ENCODE results near the gene TSKU.

The TSKU gene

DNA sequence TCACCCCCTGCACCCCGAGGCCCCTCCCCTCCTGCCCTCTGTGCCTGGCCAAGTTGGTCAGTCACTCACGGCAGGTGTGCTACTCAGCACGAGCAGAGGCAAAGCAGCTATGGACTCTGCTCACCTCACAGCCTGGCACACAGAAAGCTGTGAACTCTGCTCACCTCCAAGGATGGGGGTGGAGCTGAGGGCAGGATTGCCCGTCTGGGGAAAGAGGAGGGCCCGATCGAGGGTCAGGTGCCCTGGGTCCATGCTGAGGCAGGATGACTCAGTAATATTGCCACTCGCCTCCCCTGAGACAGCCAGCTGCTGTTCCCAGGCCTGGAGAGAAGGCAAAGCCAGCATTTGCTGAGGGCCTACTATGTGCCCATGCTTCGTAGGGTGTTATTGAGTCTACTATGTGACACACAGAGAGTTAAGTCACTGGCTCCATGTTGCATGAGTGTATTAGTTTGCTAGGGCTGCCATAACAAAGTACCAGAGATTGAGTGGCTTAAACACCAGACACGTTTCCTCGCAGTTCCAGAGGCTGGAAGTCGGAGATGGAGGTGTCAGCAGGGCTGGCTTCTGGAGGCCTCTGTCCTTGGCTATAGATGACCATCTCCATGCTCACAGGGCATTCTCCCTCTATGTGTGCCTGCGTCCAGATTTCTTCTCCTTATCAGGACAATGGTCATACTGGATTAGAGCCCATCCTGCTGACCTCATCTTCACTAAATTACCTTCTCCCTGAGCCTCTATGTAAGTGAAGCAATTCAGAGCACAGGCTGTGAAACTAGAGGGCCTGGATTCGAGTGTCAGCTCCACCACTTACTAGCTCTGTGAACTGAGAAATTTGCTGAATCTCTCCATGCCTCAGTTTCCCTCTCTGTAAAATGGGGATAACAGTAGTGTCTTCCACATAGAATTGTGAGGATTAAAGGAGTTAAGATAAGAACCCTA is 13.2 kb upstream of the TSKU start:
- TF ChIP-seq GATA1 (IDR thresholded peaks at IDR 0.05; ENCODE audit: low read depth, low read length) (no peak), POLR2A (IDR thresholded peaks at IDR 0.05; ENCODE audit: low read length) (no peak)
- peak; percentile 46 to 59 for DNase-seq

DNA sequence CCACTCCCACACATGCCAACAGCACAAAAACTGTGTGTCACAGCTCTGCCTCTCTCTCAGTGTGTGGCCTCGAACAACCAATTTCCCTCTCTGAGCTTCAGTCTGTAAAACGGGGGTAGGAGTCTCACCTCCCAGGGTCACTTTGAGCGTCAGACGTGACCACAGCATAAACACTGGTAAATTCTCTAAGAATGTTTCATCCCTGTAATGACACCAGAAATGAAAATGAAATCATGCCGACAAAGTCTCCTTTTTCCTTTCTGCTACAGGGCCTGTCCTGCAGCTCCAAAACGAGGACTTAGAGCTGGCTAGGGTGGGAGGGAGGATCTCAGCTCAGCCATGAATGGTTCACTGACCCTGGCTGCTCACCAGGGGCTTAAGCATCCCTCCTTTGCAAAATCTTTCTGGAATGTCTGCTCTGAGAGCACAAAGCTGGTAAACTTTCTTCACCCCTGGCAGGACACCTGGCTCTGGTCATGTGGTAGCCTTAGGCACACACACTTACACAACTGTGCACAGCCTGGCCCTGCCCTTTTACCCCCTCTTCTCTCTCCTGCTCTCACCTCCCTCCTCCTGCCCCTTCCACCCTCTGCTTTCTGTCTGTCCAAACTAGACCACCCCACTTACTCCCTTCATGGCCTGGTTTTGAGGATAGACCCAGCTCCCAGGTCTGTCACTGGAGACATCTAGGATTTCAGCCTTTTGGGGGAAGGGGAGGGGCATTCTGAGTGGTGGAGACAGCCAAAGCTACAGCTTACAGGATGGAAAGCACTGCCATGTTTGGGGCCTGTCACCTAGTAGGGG is 12.3 kb upstream of the TSKU start:
- DNase-seq: no peak
- TF ChIP-seq GATA1 (IDR thresholded peaks at IDR 0.05; ENCODE audit: low read depth, low read length): no peak
- no peak for TF ChIP-seq POLR2A (IDR thresholded peaks at IDR 0.05; ENCODE audit: low read length)

DNA sequence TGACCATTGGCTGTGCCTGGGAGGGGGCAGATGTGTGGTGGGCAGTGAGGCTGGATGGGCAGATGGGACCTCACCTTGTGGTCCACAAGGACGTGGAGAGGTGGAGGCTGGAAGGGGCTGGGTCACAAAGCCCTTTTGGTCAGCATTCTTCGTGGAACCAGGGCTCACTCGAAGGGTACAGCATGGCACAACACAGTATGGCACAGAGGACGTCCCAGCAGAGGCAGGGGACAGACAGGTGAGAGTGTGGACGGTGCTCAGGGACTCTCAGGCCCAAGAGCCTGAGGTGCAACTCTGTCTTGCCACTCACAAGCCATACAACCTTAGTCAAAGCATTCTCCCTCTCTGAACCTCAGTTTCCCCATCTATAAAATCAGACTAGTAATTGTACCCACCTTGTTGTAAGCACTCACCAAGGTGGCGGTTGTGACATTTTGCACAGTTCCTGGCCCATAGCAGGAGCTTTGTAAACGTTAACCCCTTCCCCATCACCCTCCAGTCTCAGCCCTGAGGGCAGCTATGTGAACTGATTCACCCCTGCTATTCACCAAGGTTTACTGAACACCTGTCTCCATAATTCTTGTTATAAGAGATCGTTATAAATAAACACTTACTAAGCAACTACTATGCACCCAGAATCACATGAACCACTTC is 11.6 kb upstream of the TSKU start:
- DNase-seq: no peak
- no peak for TF ChIP-seq POLR2A (IDR thresholded peaks at IDR 0.05; ENCODE audit: low read length)
- TF ChIP-seq GATA1 (IDR thresholded peaks at IDR 0.05; ENCODE audit: low read depth, low read length): no peak

DNA sequence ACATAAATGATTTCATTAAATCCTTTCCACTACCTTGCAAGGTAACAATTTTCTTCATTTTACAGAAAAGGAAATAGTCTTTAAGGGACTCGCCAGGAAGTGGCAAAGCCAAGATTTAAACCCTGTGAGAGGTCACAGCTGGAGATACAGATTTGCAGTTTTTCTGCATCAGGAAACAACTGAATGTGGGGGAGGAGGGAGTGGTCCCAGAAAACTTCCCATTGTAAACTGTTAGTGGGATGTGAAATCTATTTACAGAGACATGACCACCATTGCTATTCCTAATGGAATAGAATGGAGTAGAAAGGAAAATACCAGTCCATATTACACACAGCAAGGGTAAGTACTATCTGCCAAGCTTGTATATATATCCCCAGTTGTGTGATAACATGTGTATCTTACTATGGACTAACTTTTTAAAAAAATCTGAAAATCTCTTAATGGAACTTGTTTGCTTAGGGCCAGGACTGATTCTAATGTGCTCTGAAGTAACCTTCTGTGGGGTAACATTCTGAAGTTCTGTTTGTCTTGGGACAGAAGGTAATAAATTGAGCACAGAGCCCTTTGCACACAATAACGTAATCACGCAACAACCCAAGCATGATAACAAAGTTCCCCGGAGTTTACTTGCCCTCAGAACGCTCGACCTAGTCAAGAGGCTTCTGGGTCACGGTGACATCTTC is 10.9 kb upstream of the TSKU start:
- no peak for DNase-seq
- TF ChIP-seq POLR2A (IDR thresholded peaks at IDR 0.05; ENCODE audit: low read length) (no peak), GATA1 (IDR thresholded peaks at IDR 0.05; ENCODE audit: low read depth, low read length) (no peak)

DNA sequence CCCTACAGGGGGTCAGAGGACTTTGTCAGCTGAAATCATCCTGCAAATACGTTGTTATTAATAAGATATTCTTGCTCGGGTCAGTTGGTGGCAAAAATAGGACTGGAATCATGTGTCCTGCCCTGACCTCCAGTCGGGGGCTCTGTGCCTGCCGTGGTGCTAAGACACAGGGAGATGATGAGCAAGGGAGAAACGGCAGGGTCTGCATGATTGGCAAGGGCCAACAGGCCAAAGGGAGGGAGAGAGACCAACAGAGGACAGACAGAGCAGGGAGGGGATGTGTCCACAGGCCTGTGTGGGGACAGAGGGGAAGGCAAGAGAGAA is 10.4 kb upstream of the TSKU start:
- TF ChIP-seq GATA1 (IDR thresholded peaks at IDR 0.05; ENCODE audit: low read depth, low read length) (no peak), POLR2A (IDR thresholded peaks at IDR 0.05; ENCODE audit: low read length) (no peak)
- DNase-seq: no peak

DNA sequence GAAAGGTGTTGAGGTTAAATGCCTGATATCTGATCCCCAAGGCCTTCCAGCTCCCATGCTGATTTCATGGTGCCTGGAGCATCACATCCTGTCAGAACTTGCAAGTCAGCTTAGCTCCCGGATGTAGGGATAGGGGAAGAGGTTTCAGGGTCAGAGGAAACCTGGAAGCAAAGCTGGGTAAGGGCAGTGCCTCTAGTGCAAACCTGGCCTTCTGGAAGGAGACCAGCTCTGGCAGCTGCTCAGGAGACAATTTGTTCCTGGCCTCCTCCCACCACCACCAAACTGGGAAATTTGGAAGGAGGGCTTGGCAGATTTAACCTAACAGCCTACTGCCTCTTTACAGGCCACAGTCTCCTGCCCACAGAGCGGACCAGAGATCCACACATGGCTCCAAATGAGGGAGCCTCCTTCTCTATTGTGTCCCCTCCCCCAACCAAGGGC is 9.2 kb upstream of the TSKU start:
- DNase-seq: no peak
- TF ChIP-seq GATA1 (IDR thresholded peaks at IDR 0.05; ENCODE audit: low read depth, low read length): no peak
- no peak for TF ChIP-seq POLR2A (IDR thresholded peaks at IDR 0.05; ENCODE audit: low read length)

DNA sequence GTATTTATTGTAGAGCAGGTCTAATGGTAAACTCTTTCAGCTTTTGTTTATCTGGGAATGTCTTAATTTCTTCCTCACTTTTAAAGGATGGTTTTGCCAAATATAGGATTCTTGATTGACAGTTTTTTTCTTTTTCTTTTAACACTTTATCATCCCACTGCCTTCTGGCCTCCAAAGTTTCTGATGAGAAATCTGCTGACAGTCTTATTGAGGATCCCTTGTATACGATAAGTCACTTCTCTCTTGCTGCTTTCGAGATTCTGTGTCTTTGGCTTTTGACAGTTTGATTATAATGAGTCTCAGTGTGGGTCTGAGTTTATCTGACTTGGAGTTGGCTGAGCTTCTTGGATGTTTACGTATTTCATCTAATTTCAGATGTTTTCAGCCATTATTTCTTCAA is 6.7 kb upstream of the TSKU start:
- TF ChIP-seq POLR2A (IDR thresholded peaks at IDR 0.05; ENCODE audit: low read length): no peak
- no peak for TF ChIP-seq GATA1 (IDR thresholded peaks at IDR 0.05; ENCODE audit: low read depth, low read length)
- DNase-seq: peak; percentile 43 to 49

DNA sequence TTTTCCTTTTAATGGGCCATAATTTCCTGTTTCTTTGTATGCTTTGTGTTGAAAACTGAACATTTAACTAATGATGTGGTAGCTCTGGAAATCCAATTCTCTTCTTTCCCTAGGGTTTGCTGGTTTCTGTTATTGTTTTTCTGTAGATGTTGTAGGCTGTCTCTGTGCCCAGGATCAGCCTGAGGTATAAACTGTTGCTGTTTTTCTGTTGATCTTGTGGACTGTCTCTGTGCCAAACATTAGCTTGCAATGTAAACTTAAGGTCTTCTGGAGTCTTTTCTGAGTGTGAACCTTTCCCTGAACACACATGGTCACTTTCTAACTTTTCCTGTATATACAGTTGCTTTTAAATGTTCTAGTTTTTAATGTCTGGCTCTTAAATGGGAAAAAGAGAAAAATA is 5.9 kb upstream of the TSKU start:
- TF ChIP-seq GATA1 (IDR thresholded peaks at IDR 0.05; ENCODE audit: low read depth, low read length) (no peak), POLR2A (IDR thresholded peaks at IDR 0.05; ENCODE audit: low read length) (no peak)
- DNase-seq: no peak

DNA sequence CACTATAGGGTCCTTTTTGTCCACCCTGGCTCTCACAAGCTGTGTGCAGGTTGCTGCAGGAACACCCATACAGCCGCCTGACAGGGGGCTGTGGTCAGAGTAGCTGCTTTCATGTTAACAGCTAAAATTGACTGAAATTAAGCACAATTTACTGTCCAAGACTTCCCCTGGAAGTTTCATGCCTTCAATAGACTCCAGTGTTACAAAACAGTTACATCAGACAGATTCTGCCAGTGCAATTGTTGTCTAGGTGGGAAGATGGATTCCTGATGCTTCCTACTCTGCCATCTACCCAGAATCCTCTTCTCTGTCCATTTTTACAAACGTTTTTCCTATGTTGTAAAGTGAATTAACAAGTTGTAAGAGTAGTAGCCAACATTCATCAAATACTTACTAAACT is 5.3 kb upstream of the TSKU start:
- TF ChIP-seq GATA1 (IDR thresholded peaks at IDR 0.05; ENCODE audit: low read depth, low read length) (no peak), POLR2A (IDR thresholded peaks at IDR 0.05; ENCODE audit: low read length) (no peak)

DNA sequence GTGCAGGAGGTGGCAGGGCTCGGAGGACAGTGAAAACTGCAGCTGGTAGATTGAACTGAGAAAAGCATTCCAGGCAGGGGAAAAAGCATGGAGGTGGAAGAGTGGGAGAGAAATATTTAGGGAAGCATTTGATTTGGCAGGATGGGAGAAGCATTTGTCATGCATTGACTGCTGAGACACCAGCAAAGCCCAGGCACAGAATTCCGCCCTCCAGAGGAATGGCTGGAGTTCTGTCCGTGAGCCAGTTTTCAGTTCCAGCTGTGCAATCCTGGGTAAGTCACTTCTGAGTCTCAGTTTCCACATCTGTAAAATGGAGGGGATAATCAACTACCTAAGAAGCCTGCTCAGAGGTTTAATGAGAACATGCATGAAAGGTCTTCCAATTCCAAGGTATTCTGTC is 4.3 kb upstream of the TSKU start:
- no peak for DNase-seq
- TF ChIP-seq POLR2A (IDR thresholded peaks at IDR 0.05; ENCODE audit: low read length) (no peak), GATA1 (IDR thresholded peaks at IDR 0.05; ENCODE audit: low read depth, low read length) (no peak)

More for the DNA sequence above, 5.3 kb upstream of the TSKU start:
- no peak for DNase-seq

DNA sequence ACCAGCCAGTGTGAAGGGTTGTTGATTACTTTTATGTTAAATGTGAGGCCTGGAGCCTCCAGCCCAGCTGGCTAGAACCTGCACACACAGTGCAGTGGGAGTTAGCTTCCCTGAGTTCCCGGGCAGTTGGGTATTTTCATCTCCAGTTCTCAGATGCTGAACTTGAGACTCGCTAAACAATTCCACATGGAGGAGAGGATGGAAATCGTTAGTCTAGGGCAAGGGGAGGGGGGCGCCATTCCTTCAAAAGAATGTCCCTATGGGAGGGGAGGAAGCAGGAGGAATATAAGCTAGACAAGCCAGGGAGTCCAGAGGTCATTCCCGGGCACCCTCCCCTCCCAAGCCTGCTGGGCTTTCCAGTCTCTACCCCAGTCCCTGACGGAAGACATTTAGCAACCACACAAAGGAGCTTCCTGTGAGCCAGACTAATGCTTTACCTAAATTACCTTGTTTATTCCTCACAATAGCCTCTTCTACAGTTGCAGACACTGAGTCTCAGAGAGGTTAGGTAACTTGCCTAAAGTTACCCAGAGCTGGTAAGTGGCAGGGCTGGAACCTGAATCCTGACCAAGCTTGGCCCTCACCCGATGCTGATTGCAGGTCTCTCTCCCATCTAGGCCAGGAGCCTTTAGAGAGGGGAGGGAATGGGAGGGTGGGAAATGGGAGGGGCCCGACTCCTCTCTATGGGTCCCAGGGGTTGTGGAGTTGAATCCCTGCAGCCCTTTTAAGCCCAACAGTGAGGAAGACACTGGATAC is 1.9 kb upstream of the TSKU start:
- no peak for TF ChIP-seq GATA1 (IDR thresholded peaks at IDR 0.05; ENCODE audit: low read depth, low read length)
- TF ChIP-seq POLR2A (IDR thresholded peaks at IDR 0.05; ENCODE audit: low read length): no peak

DNA sequence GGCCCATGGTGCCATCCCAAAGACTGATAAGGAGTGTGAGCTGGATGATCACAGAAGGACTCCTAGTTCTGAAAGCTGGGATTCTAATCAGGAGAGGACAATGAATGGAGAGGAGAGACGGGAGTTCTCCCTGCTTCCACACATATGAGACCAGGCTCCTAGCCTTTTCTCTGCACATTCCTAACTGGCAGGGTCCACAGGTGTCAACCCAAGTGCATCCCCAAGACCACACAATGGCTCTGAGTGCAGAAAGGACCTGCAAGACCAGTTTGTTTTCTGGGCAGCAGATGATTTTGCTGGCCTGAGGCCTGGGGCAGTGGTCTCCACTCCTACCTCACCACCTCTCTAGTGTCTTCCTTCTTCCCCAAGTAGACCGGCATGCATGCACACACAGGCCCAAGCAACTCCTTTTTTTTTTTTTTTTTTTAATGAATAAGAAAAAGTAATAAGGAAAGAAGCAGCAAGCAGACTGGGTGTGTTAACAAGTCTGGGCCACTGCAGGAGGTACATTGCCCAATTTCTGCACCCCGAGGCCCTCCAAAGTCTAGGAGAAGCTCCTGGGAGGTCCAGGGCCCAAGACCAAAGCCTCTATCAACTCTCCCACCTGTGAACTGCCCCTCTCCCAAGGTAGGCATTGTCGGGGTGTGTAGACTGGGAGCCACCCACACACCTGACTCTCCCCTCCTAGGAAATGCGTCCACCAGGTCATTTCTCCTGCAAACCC is 1.2 kb upstream of the TSKU start:
- no peak for TF ChIP-seq POLR2A (IDR thresholded peaks at IDR 0.05; ENCODE audit: low read length)
- no peak for TF ChIP-seq GATA1 (IDR thresholded peaks at IDR 0.05; ENCODE audit: low read depth, low read length)
- peak in 1 of 2 experiments; percentile 40 for DNase-seq

More for the DNA sequence above, 1.9 kb upstream of the TSKU start:
- DNase-seq: no peak
